IPS-18c (cell line): Measurements from ENCODE around the gene SKIC2.
"Not testable (repeated sequence)": the region's sequence is repeated elsewhere in the genome, so short reads cannot be mapped to it uniquely, and the experiment has no call there.

Experiments used
- H3K4me3 ChIP-seq: 2 replicates; pipeline ENCODE4 v1.7.0; 2013; ENCODE audit warnings: low read depth, mild to moderate bottlenecking, low read length, moderate library complexity; ENCODE audit not compliant: insufficient read depth
- H3K9me3 ChIP-seq: one replicate; pipeline ENCODE4 v1.6.1; 2013; ENCODE audit warnings: mild to moderate bottlenecking, low read length, moderate library complexity; ENCODE audit not compliant: control insufficient read depth, insufficient read depth

Gene SKIC2

GRCh38 chr6:31979238-31979898 is 20.4 kb downstream of the SKIC2 start:
- Histone ChIP-seq H3K4me3 (no peak overlapping the region), H3K9me3 (no peaks in the 10 kb centered on the region)

GRCh38 chr6:31980195-31980876 is 21.4 kb downstream of the SKIC2 start:
- not testable (repeated sequence) for H3K4me3 ChIP-seq, H3K9me3 ChIP-seq

GRCh38 chr6:31980998-31981397 is 22.0 kb downstream of the SKIC2 start:
- H3K9me3 ChIP-seq, H3K4me3 ChIP-seq: not testable (repeated sequence)

- H3K9me3 ChIP-seq, H3K4me3 ChIP-seq: not testable (repeated sequence)
Observed at GRCh38 chr6:31981744-31982143, 22.8 kb downstream of the SKIC2 start, which contains the start of gene C4A. Gene C4A, plus strand, starts transcription at chr6:31982057. Its CDS starts 51 bp downstream, at chr6:31982108.

GRCh38 chr6:31989363-31989762 is 30.4 kb downstream of the SKIC2 start:
- not testable (repeated sequence) for H3K4me3 ChIP-seq, H3K9me3 ChIP-seq

- not testable (repeated sequence) for H3K9me3 ChIP-seq, H3K4me3 ChIP-seq
Observed at GRCh38 chr6:31994421-31994820, 35.4 kb downstream of the SKIC2 start.

- not testable (repeated sequence) for H3K9me3 ChIP-seq, H3K4me3 ChIP-seq
Observed at GRCh38 chr6:31996385-31996784, 37.4 kb downstream of the SKIC2 start.

- H3K9me3 ChIP-seq, H3K4me3 ChIP-seq: not testable (repeated sequence)
Observed at GRCh38 chr6:32002546-32003268, 43.7 kb downstream of the SKIC2 start.

- H3K4me3 ChIP-seq, H3K9me3 ChIP-seq: not testable (repeated sequence)
Observed at GRCh38 chr6:32003301-32003700, 44.3 kb downstream of the SKIC2 start.

- H3K9me3 ChIP-seq, H3K4me3 ChIP-seq: not testable (repeated sequence)
Observed at GRCh38 chr6:32004393-32004792, 45.4 kb downstream of the SKIC2 start.

GRCh38 chr6:32004864-32005537 is 46.0 kb downstream of the SKIC2 start:
- H3K4me3 ChIP-seq, H3K9me3 ChIP-seq: not testable (repeated sequence)

GRCh38 chr6:32005538-32005880 is 46.5 kb downstream of the SKIC2 start:
- not testable (repeated sequence) for H3K4me3 ChIP-seq, H3K9me3 ChIP-seq

- not testable (repeated sequence) for H3K9me3 ChIP-seq, H3K4me3 ChIP-seq
Observed at GRCh38 chr6:32005991-32006529, 47.1 kb downstream of the SKIC2 start.

GRCh38 chr6:32007086-32007485 is 48.1 kb downstream of the SKIC2 start:
- H3K9me3 ChIP-seq, H3K4me3 ChIP-seq: not testable (repeated sequence)

GRCh38 chr6:32008037-32008436 is 49.1 kb downstream of the SKIC2 start:
- not testable (repeated sequence) for H3K9me3 ChIP-seq, H3K4me3 ChIP-seq

GRCh38 chr6:32008616-32009015 is 49.6 kb downstream of the SKIC2 start:
- not testable (repeated sequence) for H3K9me3 ChIP-seq

GRCh38 chr6:32009537-32009936 is 50.6 kb downstream of the SKIC2 start:
- H3K9me3 ChIP-seq = not testable (repeated sequence)

More at GRCh38 chr6:32008616-32009015, 49.6 kb downstream of the SKIC2 start:
- not testable (repeated sequence) for H3K4me3 ChIP-seq

More at GRCh38 chr6:32009537-32009936, 50.6 kb downstream of the SKIC2 start:
- H3K4me3 ChIP-seq = not testable (repeated sequence)
